Measurements from ENCODE around the gene C5orf63.

DNA sequence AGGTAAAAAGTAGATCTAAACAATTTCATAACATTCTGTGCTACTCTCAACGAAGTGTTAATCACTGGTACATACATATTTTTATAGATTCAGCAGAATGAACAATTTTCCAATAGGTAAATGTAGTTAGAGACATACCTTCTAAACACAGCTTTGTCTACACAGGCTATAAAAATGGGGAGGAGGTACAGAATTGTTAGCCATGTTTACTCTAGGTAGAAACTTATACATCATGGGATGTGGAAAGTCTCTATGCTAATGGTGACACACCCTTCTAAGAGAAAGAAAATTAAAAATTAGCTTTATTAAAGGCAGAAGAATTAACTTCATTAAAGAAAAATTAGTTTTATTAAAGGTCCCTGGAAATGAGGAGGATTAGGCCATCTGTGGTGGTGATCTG lies 11.8 kb downstream of the C5orf63 start:
- no peak for TF ChIP-seq POLR2AphosphoS5 (IDR thresholded peaks at IDR 0.05; ENCODE audit: low read depth)
- TF ChIP-seq, protein P1, sequence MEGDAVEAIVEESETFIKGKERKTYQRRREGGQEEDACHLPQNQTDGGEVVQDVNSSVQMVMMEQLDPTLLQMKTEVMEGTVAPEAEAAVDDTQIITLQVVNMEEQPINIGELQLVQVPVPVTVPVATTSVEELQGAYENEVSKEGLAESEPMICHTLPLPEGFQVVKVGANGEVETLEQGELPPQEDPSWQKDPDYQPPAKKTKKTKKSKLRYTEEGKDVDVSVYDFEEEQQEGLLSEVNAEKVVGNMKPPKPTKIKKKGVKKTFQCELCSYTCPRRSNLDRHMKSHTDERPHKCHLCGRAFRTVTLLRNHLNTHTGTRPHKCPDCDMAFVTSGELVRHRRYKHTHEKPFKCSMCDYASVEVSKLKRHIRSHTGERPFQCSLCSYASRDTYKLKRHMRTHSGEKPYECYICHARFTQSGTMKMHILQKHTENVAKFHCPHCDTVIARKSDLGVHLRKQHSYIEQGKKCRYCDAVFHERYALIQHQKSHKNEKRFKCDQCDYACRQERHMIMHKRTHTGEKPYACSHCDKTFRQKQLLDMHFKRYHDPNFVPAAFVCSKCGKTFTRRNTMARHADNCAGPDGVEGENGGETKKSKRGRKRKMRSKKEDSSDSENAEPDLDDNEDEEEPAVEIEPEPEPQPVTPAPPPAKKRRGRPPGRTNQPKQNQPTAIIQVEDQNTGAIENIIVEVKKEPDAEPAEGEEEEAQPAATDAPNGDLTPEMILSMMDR (conservative IDR thresholded peaks at IDR 0.05; ENCODE audit: low read depth in 2 of 2), result no peak
